ENCODE results near the gene GCDH.

GRCh38 chr19:12948612-12949362 is 57.8 kb downstream of the GCDH start:
- peak in 1 of 3 experiments; percentile 18 for TF ChIP-seq CTCF (optimal IDR thresholded peaks at IDR 0.05 in 1 of 3, IDR thresholded peaks at IDR 0.05 in 1 of 3, conservative IDR thresholded peaks at IDR 0.05 in 1 of 3; ENCODE audit: extremely low read depth in 1 of 3, insufficient read depth in 2 of 3, low read length in 3 of 3)
- TF ChIP-seq EZH2 (IDR thresholded peaks at IDR 0.05; ENCODE audit: low read length): no peak
